ENCODE data around the gene ADAM33. TPM values are rescaled to one million over a fixed set of nuclear protein-coding genes. Genes with fewer than 3 reads are reported as not detected.

ADAM33 gene
- total RNA-seq, 1 experiment from 2014 or later: not detected

GRCh38 chr20:3701061-3701998, 19.5 kb upstream of the ADAM33 start:
- intact Hi-C loops (cut with micrococcal nuclease): no loop called here
- H3K4me1 Mint-ChIP-seq (ENCODE audit: insufficient read depth, unreplicated experiment): no peaks in the 10 kb centered on the region
- CTCF ChIA-PET: interaction anchor here (1.4 to 6.9 kb wide), 3 partner anchors 10 to 24 kb away, joined by 6 to 49 read pairs (median 9); partner anchors contain the start of gene SIGLEC1

DNA sequence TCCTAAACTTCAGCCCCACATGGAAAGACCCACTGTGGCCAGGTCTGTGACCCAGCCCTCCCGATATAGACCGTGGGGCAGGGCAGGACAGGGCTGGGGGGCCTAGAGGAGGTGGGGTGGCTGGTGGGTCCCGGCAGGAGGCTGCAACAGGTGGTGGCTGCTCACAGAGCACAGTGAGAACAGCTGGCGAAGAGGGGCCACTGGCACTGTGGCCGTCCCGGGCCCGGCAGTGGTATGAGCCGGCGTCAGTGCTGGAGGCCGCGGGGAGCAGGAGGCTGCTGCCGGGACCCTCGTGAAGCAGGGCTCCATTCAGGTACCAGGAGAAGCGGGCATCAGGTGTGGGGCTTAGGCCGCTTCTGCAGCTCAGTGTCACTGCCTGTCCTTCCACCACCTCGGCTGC, 17.2 kb upstream of the ADAM33 start:
- no peak overlapping the region for H3K4me3 Mint-ChIP-seq (ENCODE audit: unreplicated experiment)
- intact Hi-C loops (cut with micrococcal nuclease): no loop called here
- no peaks in the 10 kb centered on the region for H3K4me1 Mint-ChIP-seq (ENCODE audit: insufficient read depth, unreplicated experiment)
- POLR2A ChIA-PET: interaction anchor here (1.5 kb wide), 1 partner anchor 68 kb away, joined by 6 read pairs; the partner anchor contains the start of gene ADISSP
- no peak for TF ChIP-seq CTCF (IDR thresholded peaks at IDR 0.05; ENCODE audit: unreplicated experiment)
- CTCF ChIA-PET: interaction anchor here (0.7 to 6.9 kb wide), 3 partner anchors 12 to 17 kb away, joined by 3 to 49 read pairs (median 3); partner anchors contain the start of gene SIGLEC1
- H3K36me3 Mint-ChIP-seq (ENCODE audit: insufficient read depth, unreplicated experiment): no peaks in the 10 kb centered on the region
- no peaks in the 10 kb centered on the region for H3K27me3 Mint-ChIP-seq (ENCODE audit: insufficient read depth, unreplicated experiment)
- BruUV-seq (replicated peaks): no TSS peak
- H3K27ac Mint-ChIP-seq (ENCODE audit: low read depth, unreplicated experiment): no peak overlapping the region
- H3K9me3 Mint-ChIP-seq (ENCODE audit: unreplicated experiment): no peaks in the 10 kb centered on the region
- no peak for DNase-seq (ENCODE audit: unreplicated experiment)

More at GRCh38 chr20:3701061-3701998, 19.5 kb upstream of the ADAM33 start:
- BruUV-seq (replicated peaks): no TSS peak
- H3K27me3 Mint-ChIP-seq (ENCODE audit: insufficient read depth, unreplicated experiment): no peaks in the 10 kb centered on the region
- TF ChIP-seq CTCF (IDR thresholded peaks at IDR 0.05; ENCODE audit: unreplicated experiment): no peak
- no peaks in the 10 kb centered on the region for H3K9me3 Mint-ChIP-seq (ENCODE audit: unreplicated experiment)
- H3K36me3 Mint-ChIP-seq (ENCODE audit: insufficient read depth, unreplicated experiment): no peaks in the 10 kb centered on the region
- DNase-seq (ENCODE audit: unreplicated experiment): no peak
- no peak overlapping the region for H3K27ac Mint-ChIP-seq (ENCODE audit: low read depth, unreplicated experiment)
- H3K4me3 Mint-ChIP-seq (ENCODE audit: unreplicated experiment): no peak overlapping the region
- POLR2A ChIA-PET: no interaction called here

GRCh38 chr20:3698591-3699001, 16.8 kb upstream of the ADAM33 start:
- POLR2A ChIA-PET: interaction anchor here (0.8 to 1.7 kb wide), 3 partner anchors 10 to 116 kb away, joined by 3 to 6 read pairs (median 6); partner anchors contain the start of gene ADISSP
- DNase-seq (ENCODE audit: unreplicated experiment): no peak
- Mint-ChIP-seq H3K4me1 (ENCODE audit: insufficient read depth, unreplicated experiment) (no peaks in the 10 kb centered on the region), H3K27ac (ENCODE audit: low read depth, unreplicated experiment) (no peak overlapping the region), H3K36me3 (ENCODE audit: insufficient read depth, unreplicated experiment) (no peaks in the 10 kb centered on the region), H3K27me3 (ENCODE audit: insufficient read depth, unreplicated experiment) (no peaks in the 10 kb centered on the region), H3K9me3 (ENCODE audit: unreplicated experiment) (no peaks in the 10 kb centered on the region), H3K4me3 (ENCODE audit: unreplicated experiment) (no peak overlapping the region)
- CTCF ChIA-PET: interaction anchor here (1.2 to 6.9 kb wide), 2 partner anchors 12 to 24 kb away, joined by 3 to 49 read pairs; partner anchors contain the start of gene SIGLEC1
- no peak for TF ChIP-seq CTCF (IDR thresholded peaks at IDR 0.05; ENCODE audit: unreplicated experiment)
- intact Hi-C loops (cut with micrococcal nuclease): no loop called here
- no TSS peak for BruUV-seq (replicated peaks)

Measured in MCF 10A (cell line).